Psoas muscle (tissue), 8 donors: ENCODE data around the gene ACACB. TPM values are rescaled to one million over a fixed set of nuclear protein-coding genes. Genes with fewer than 3 reads are reported as not detected.

Source experiments
- ATAC-seq, 4 donors: fragments of 200-7000 bp; cut with Tn5 transposase; one replicate each; pipeline ENCODE4 v1.9.1; 2020; ENCODE audit warnings: moderate library complexity in 3 of 4, mild to moderate bottlenecking in 2 of 4
- DNase-seq, 2 donors: peaks; one replicate each; pipeline ENCODE4 v3.0.0-alpha.2; 2020
- H3K27ac ChIP-seq: fragments of 200-600 bp; one replicate; pipeline ENCODE4 v1.8.0; 2022
- H3K27me3 ChIP-seq, 3 donors: fragments of 200-600 bp in 1 of 3; one replicate each; pipeline versions ENCODE4 v1.6.1 to v1.8.0; 2013 to 2022; ENCODE audit warnings: low read length in 2 of 3, mild to moderate bottlenecking in 2 of 3, moderate library complexity in 1 of 3; ENCODE audit not compliant: insufficient read depth in 3 of 3
- H3K36me3 ChIP-seq, 2 donors: fragments of 200-600 bp in 1 of 2; one replicate each; pipeline versions ENCODE4 v1.6.1 to v1.8.0; 2013 to 2022; ENCODE audit warnings: low read depth in 1 of 2, mild to moderate bottlenecking in 1 of 2, moderate library complexity in 1 of 2; ENCODE audit not compliant: insufficient read depth in 1 of 2
- H3K4me1 ChIP-seq: fragments of 200-600 bp; one replicate; pipeline ENCODE4 v1.8.0; 2022
- H3K4me3 ChIP-seq: fragments of 200-600 bp; one replicate; pipeline ENCODE4 v1.8.0; 2022; ENCODE audit warnings: mild to moderate bottlenecking
- H3K9me3 ChIP-seq: fragments of 200-600 bp; one replicate; pipeline ENCODE4 v1.8.0; 2022
- CTCF ChIP-seq: fragments of 200-600 bp; IDR thresholded peaks from one replicate; pipeline ENCODE4 v1.8.0; 2022; ENCODE audit warnings: antibody characterized with exemption
- WGBS, 3 donors: extraction: QIAGEN DNeasy Blood & Tissue Kit; methylation state at CpG; one replicate each; pipeline versions ENCODE4 v1.1.6 to v1.1.7; 2013; 5-methylcytosine and 5-hydroxymethylcytosine counted together
- intact Hi-C, 2 donors: fragments of 100-400 bp; cut with DNase I; formaldehyde crosslinking; loops; one replicate each; pipeline versions ENCODE4 v1.11.0 to v1.14.2; 2022
- polyA plus RNA-seq, 3 donors: library from polyadenylated mRNA; stranded (reverse); fragments of 200-250 nt; gene quantifications; one replicate each; pipeline ENCODE4 v1.2.3, GENCODE V29; 2013
- total RNA-seq, 4 donors: library from RNA; stranded (reverse); fragmentation: NEBNext Ultra II Directional in 2 of 4; extraction: Animal tissue kit (Norgen Biotek cat#: 25700) in 2 of 4; gene quantifications; one replicate each; pipeline versions ENCODE4 v1.2.1 to v1.2.4, GENCODE V29; 2021 to 2023
- donor health status: healthy with polysubstance abuse.
- donor health status: DM: no; HTN: no; CAD: no; lungs with moderate emphysema.
- donor health status: Bipolar disorder and iron deficiency.
- donor health status: healthy.
- donor health status: DM: yes; HTN: yes; CAD: no.
- donor health status: DM: no; HTN: no; CAD: no.
- donor health status: DM: no; HTN: no; CAD: no.
- donor health status: DM: yes; HTN: yes; CAD: no.

Gene ACACB
- total and polyA plus RNA-seq, 7 donors, result 27.0 to 503 (median 246) TPM

- DNase-seq, result no peak
- ATAC-seq, result peak in 1 of 4 donors; percentile 2
- Histone ChIP-seq H3K9me3 (no peaks in the 10 kb centered on the region), H3K27me3 (no peaks in the 10 kb centered on the region), H3K4me1 (no peaks in the 10 kb centered on the region), H3K27ac (no peak overlapping the region), H3K4me3 (no peak overlapping the region), H3K36me3 (no peaks in the 10 kb centered on the region)
- TF ChIP-seq CTCF, result no peak
- intact Hi-C loops, result no loop called here
- 95 to 97% (median 97%) methylated on average over 5 of the region's 5 CpGs for WGBS, 3 donors
Measured at GRCh38 chr12:109276160-109276559, 159.8 kb downstream of the ACACB start.

GRCh38 chr12:109277255-109277898 lies 161.0 kb downstream of the ACACB start:
- Histone ChIP-seq H3K4me3 (no peak overlapping the region), H3K36me3 (no peaks in the 10 kb centered on the region), H3K4me1 (no peaks in the 10 kb centered on the region), H3K27ac (no peak overlapping the region), H3K9me3 (no peaks in the 10 kb centered on the region), H3K27me3 (peaks cover 0 to 1% (median 0%) of the 10 kb centered on the region in 3 donors)
- intact Hi-C loops, result no loop called here
- WGBS, 3 donors, result 91 to 92% (median 91%) methylated on average over 8 of the region's 8 CpGs
- TF ChIP-seq CTCF, result no peak
- ATAC-seq, result peak in 1 of 4 donors; percentile 9
- peak in 1 of 2 donors; percentile 2 for DNase-seq

GRCh38 chr12:109277899-109278762 lies 161.7 kb downstream of the ACACB start:
- TF ChIP-seq CTCF, result no peak
- DNase-seq (peak in 1 of 2 donors; percentile 28), ATAC-seq (peak in 3 of 4 donors; percentile 12 to 17 (median 16))
- no peak overlapping the region for H3K4me3 ChIP-seq
- WGBS, 3 donors, result 27 to 32% (median 30%) methylated on average over 15 of the region's 15 CpGs
- no peak overlapping the region for H3K27ac ChIP-seq
- no peaks in the 10 kb centered on the region for H3K9me3 ChIP-seq
- H3K36me3 ChIP-seq, result no peaks in the 10 kb centered on the region
- no peaks in the 10 kb centered on the region for H3K4me1 ChIP-seq
- peaks cover 0 to 1% (median 0%) of the 10 kb centered on the region in 3 donors for H3K27me3 ChIP-seq
- intact Hi-C loops, result no loop called here

- WGBS, 3 donors, result 57 to 75% (median 64%) methylated on average over 10 of the region's 10 CpGs
- no peak for TF ChIP-seq CTCF
- H3K27me3 ChIP-seq, result peaks cover 0 to 1% (median 0%) of the 10 kb centered on the region in 3 donors
- no peaks in the 10 kb centered on the region for H3K36me3 ChIP-seq
- no peak overlapping the region for H3K27ac ChIP-seq
- no peaks in the 10 kb centered on the region for H3K9me3 ChIP-seq
- intact Hi-C loops, result no loop called here
- H3K4me1 ChIP-seq, result no peaks in the 10 kb centered on the region
- no peak for ATAC-seq
- H3K4me3 ChIP-seq, result no peak overlapping the region
- peak in 1 of 2 donors; percentile 58 for DNase-seq
Measured at GRCh38 chr12:109278912-109279311, 162.5 kb downstream of the ACACB start.
